MM.1S (cell line): ENCODE data around the gene PAK1.

Experiments used
- EZH2 ChIP-seq: fragments of 300-600 bp; sonication (generic); optimal IDR thresholded peaks from 2 replicates; pipeline ENCODE3; 2017; ENCODE audit warnings: low read depth, mild to moderate bottlenecking, antibody characterized with exemption, low read length, mixed read lengths
- EZH2phosphoT487 ChIP-seq: fragments of 300-600 bp; sonication (generic); IDR thresholded peaks from 2 replicates; pipeline ENCODE4 v1.6.1; 2018; ENCODE audit warnings: antibody characterized with exemption, low read length
- TF ChIP-seq, protein P1 (sequence below): fragments of 300-600 bp; sonication (generic); IDR thresholded peaks from 2 replicates; pipeline ENCODE4 v1.5.1; 2016; ENCODE audit warnings: antibody characterized with exemption, low read length, mixed read lengths

DNA sequence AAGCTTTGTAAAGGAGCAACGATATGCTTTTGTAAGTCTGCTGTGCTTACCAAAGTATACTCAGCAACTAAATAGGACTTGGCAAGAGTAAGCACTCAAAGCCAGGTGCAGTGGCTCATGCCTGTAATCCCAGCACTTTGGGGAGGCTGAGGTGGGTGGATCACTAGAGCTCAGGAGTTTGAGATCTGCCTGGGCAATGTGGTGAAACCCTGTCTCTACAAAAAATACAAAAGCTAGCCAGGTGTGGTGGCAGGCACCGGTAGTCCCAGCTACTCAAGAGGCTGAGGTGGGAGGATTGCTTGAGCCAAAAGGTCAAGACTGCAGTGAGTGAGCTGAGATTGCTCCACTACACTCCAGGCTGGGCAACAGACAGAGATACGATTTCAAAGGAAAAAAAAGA lies 67.5 kb downstream of the PAK1 start:
- TF ChIP-seq, protein P1, sequence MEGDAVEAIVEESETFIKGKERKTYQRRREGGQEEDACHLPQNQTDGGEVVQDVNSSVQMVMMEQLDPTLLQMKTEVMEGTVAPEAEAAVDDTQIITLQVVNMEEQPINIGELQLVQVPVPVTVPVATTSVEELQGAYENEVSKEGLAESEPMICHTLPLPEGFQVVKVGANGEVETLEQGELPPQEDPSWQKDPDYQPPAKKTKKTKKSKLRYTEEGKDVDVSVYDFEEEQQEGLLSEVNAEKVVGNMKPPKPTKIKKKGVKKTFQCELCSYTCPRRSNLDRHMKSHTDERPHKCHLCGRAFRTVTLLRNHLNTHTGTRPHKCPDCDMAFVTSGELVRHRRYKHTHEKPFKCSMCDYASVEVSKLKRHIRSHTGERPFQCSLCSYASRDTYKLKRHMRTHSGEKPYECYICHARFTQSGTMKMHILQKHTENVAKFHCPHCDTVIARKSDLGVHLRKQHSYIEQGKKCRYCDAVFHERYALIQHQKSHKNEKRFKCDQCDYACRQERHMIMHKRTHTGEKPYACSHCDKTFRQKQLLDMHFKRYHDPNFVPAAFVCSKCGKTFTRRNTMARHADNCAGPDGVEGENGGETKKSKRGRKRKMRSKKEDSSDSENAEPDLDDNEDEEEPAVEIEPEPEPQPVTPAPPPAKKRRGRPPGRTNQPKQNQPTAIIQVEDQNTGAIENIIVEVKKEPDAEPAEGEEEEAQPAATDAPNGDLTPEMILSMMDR, result no peak
- no peak for TF ChIP-seq EZH2phosphoT487
- no peak for TF ChIP-seq EZH2
